ENCODE measurements around the gene KLHDC7A. TPM values are rescaled to one million over a fixed set of nuclear protein-coding genes. Genes with fewer than 3 reads are reported as not detected.

The KLHDC7A gene
- total RNA-seq, 1 experiment from 2014 or later: not detected

DNA sequence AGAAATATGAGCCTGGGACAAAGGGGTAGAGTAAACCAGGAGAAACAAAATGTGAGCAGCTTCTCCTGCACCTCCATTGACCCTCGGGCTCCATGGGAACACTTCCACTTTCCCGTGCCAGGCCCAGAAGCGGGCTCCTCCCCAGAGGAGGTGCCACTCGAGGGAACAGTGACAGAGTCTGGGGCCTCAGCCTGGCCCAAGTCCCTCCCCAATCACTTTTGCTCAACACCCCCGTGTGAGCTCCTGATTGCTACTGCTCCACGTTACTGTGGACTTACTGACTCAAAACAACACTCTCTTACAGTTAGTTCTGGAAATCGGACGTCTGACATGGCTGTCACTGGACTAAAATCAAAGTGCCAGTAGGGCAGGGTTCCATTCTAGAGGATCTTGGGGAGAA, 17.7 kb upstream of the KLHDC7A start:
- Histone ChIP-seq H3K27me3 (replicated peaks; ENCODE audit: insufficient read depth, low read depth, low read length, poor library complexity) (peaks cover 7% of the 10 kb centered on the region), H3K36me3 (ENCODE audit: insufficient read depth, low read length, poor library complexity, severe bottlenecking) (no peaks in the 10 kb centered on the region), H3K4me1 (ENCODE audit: insufficient read depth, low read length, poor library complexity, severe bottlenecking) (no peaks in the 10 kb centered on the region), H3K27ac (ENCODE audit: low read depth, low read length, poor library complexity, severe bottlenecking) (no peak overlapping the region), H3K9me3 (ENCODE audit: low read depth, low read length, poor library complexity, severe bottlenecking) (no peaks in the 10 kb centered on the region), H3K4me3 (ENCODE audit: low read depth, low read length, poor library complexity, severe bottlenecking) (no peak overlapping the region)
- CTCF ChIA-PET: interaction anchor here (0.6 kb wide), 1 partner anchor 12 kb away, joined by 3 read pairs; no protein-coding TSS in a partner anchor
- TF ChIP-seq EZH2 (IDR thresholded peaks at IDR 0.05; ENCODE audit: borderline replicate concordance, low read depth, low read length, poor library complexity, severe bottlenecking): no peak
- TF ChIP-seq, protein P1, sequence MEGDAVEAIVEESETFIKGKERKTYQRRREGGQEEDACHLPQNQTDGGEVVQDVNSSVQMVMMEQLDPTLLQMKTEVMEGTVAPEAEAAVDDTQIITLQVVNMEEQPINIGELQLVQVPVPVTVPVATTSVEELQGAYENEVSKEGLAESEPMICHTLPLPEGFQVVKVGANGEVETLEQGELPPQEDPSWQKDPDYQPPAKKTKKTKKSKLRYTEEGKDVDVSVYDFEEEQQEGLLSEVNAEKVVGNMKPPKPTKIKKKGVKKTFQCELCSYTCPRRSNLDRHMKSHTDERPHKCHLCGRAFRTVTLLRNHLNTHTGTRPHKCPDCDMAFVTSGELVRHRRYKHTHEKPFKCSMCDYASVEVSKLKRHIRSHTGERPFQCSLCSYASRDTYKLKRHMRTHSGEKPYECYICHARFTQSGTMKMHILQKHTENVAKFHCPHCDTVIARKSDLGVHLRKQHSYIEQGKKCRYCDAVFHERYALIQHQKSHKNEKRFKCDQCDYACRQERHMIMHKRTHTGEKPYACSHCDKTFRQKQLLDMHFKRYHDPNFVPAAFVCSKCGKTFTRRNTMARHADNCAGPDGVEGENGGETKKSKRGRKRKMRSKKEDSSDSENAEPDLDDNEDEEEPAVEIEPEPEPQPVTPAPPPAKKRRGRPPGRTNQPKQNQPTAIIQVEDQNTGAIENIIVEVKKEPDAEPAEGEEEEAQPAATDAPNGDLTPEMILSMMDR (conservative IDR thresholded peaks at IDR 0.05; ENCODE audit: low read depth, low read length): no peak
- DNase-seq (ENCODE audit: low spot score): no peak
- BruUV-seq (replicated peaks): no TSS peak
- POLR2A ChIA-PET (ENCODE audit: low non-redundant PET): no interaction called here
- intact Hi-C loops (cut with micrococcal nuclease; ENCODE audit: unreplicated experiment): no loop called here

DNA sequence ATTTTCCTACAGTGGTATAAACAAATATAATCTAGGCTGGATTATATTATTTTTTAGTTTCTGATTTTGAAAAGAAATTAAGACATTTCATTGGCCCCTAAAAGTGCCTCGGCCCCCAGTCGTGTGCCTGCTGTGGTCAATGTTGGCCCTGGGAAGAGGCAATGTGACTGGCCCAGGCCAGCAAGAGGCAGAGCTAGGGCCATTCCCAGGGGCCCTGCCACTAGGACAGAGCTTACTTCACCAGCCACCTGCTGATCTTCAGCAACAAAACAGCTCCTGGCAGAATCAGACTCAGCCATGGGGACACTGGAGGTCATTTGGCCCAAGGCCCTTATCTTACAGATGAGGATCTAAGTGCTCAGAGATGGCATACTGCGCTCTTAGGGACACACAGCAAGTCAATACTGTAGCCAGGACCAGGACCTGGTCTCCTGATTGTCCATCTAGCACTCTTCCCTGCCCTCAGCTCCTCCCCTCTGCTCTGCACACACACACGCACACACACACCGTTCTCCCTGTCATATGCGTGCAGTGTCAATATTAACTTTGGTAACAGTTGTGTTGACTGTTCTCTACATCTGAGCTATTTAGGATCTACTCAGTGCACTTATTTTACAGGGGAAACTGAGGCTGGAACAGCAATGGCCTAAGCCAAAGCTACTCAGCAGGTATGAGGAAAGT, 16.6 kb upstream of the KLHDC7A start:
- ChIA-PET POLR2A (ENCODE audit: low non-redundant PET) (no interaction called here), CTCF (interaction anchor here (0.6 kb wide), 1 partner anchor 162 kb away, joined by 3 read pairs; no protein-coding TSS in a partner anchor)
- no peaks in the 10 kb centered on the region for H3K9me3 ChIP-seq (ENCODE audit: low read depth, low read length, poor library complexity, severe bottlenecking)
- H3K27me3 ChIP-seq (replicated peaks; ENCODE audit: insufficient read depth, low read depth, low read length, poor library complexity): peaks cover 7% of the 10 kb centered on the region
- intact Hi-C loops (cut with micrococcal nuclease; ENCODE audit: unreplicated experiment): no loop called here
- TF ChIP-seq EZH2 (IDR thresholded peaks at IDR 0.05; ENCODE audit: borderline replicate concordance, low read depth, low read length, poor library complexity, severe bottlenecking): no peak
- TF ChIP-seq, protein P1 (conservative IDR thresholded peaks at IDR 0.05; ENCODE audit: low read depth, low read length): no peak
- no peak overlapping the region for H3K4me3 ChIP-seq (ENCODE audit: low read depth, low read length, poor library complexity, severe bottlenecking)
- no TSS peak for BruUV-seq (replicated peaks)
- no peaks in the 10 kb centered on the region for H3K36me3 ChIP-seq (ENCODE audit: insufficient read depth, low read length, poor library complexity, severe bottlenecking)
- H3K27ac ChIP-seq (ENCODE audit: low read depth, low read length, poor library complexity, severe bottlenecking): no peak overlapping the region
- H3K4me1 ChIP-seq (ENCODE audit: insufficient read depth, low read length, poor library complexity, severe bottlenecking): no peaks in the 10 kb centered on the region
- DNase-seq (ENCODE audit: low spot score): no peak

DNA sequence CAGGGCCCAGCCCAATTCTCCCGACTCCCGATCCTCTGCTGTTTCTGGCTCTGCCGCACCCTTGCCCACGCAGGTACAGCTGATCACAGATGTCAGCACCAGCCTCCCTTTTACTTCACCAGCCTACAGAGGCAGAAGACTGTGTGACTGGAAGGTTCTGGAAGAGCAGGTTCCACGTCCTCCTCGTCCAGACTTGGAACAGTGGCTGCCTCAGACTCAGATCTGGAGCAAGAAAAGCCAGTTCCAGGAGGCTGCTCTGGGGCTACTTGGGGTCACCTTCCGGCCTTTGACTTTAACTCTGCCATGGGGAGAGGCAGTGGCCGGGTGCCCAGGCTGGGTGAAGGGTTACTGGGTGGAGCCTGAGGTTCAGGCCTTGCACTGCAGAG, 16.1 kb upstream of the KLHDC7A start:
- Histone ChIP-seq H3K27me3 (replicated peaks; ENCODE audit: insufficient read depth, low read depth, low read length, poor library complexity) (peaks cover 7% of the 10 kb centered on the region), H3K4me1 (ENCODE audit: insufficient read depth, low read length, poor library complexity, severe bottlenecking) (no peaks in the 10 kb centered on the region), H3K9me3 (ENCODE audit: low read depth, low read length, poor library complexity, severe bottlenecking) (no peaks in the 10 kb centered on the region), H3K4me3 (ENCODE audit: low read depth, low read length, poor library complexity, severe bottlenecking) (no peak overlapping the region), H3K36me3 (ENCODE audit: insufficient read depth, low read length, poor library complexity, severe bottlenecking) (no peaks in the 10 kb centered on the region), H3K27ac (ENCODE audit: low read depth, low read length, poor library complexity, severe bottlenecking) (no peak overlapping the region)
- no TSS peak for BruUV-seq (replicated peaks)
- TF ChIP-seq, protein P1 (conservative IDR thresholded peaks at IDR 0.05; ENCODE audit: low read depth, low read length): no peak
- TF ChIP-seq EZH2 (IDR thresholded peaks at IDR 0.05; ENCODE audit: borderline replicate concordance, low read depth, low read length, poor library complexity, severe bottlenecking): no peak
- ChIA-PET POLR2A (ENCODE audit: low non-redundant PET) (interaction anchor here (0.6 kb wide), 1 partner anchor 10 kb away, joined by 5 read pairs; no protein-coding TSS in a partner anchor), CTCF (interaction anchor here (0.6 kb wide), 1 partner anchor 162 kb away, joined by 3 read pairs; no protein-coding TSS in a partner anchor)
- intact Hi-C loops (cut with micrococcal nuclease; ENCODE audit: unreplicated experiment): no loop called here
- no peak for DNase-seq (ENCODE audit: low spot score)

Measured in A673 (cell line).